Activated CD4-positive, CD25-positive, alpha-beta regulatory T cell (primary cell): ENCODE data around the gene VIPR2.
"Not testable (repeated sequence)": the region's sequence is repeated elsewhere in the genome, so short reads cannot be mapped to it uniquely, and the experiment has no call there.

Experiments used
- DNase-seq, 4 experiments: peaks; one replicate each; lab custom pipeline; 2025; lab: John Stamatoyannopoulos, UW

The VIPR2 gene, protein sequence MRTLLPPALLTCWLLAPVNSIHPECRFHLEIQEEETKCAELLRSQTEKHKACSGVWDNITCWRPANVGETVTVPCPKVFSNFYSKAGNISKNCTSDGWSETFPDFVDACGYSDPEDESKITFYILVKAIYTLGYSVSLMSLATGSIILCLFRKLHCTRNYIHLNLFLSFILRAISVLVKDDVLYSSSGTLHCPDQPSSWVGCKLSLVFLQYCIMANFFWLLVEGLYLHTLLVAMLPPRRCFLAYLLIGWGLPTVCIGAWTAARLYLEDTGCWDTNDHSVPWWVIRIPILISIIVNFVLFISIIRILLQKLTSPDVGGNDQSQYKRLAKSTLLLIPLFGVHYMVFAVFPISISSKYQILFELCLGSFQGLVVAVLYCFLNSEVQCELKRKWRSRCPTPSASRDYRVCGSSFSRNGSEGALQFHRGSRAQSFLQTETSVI

GRCh38 chr7:159144758-159145489 lies at the start of gene VIPR2:
Gene VIPR2, minus strand, starts transcription at chr7:159144867. Its CDS starts 96 bp downstream, at chr7:159144771.
- DNase-seq, result no peak

- no peak for DNase-seq
Observed at GRCh38 chr7:159193543-159194090, 49.0 kb upstream of the VIPR2 start.

- DNase-seq, result no peak
Observed at GRCh38 chr7:159192725-159193453, 48.2 kb upstream of the VIPR2 start.

DNA sequence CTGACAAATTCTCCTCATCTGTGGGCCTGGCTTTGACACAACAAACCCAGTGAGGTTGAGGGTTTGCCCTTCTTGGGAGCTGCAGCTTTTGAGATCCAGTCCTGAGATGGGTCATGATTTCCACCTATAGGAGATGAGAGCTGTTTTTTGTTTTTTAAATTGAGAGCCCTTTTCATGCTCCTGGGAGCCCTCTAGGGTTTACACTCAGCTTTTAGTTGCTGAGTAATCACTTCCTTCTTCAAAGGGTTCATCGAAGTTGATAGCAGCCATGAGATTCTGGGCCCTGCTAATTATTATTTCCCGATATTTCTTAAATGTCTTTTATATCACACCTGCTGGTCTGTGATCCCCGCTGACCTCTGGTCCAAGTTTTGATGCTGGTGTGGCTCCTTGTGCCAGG lies 47.3 kb upstream of the VIPR2 start:
- DNase-seq, result no peak

DNA sequence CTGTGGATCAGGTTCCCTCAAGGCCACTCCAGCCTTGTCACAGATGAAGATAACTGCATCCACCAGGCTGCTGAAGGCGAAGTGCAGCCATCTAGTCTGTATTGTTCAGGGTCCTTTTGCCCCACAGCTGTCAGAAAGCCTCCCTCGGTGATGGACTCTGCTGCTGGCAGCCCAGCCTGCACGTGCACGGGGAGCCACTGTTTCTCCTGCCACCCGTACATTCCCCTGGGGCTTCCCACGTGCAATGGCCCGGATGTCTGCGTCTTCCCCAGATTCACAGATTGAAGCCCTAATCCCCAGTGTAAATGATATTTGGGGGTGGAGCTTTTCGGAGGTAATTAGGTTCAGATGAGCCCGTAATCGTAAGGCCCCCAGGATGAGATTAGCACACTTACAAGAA lies 46.6 kb upstream of the VIPR2 start:
- DNase-seq, result no peak

DNA sequence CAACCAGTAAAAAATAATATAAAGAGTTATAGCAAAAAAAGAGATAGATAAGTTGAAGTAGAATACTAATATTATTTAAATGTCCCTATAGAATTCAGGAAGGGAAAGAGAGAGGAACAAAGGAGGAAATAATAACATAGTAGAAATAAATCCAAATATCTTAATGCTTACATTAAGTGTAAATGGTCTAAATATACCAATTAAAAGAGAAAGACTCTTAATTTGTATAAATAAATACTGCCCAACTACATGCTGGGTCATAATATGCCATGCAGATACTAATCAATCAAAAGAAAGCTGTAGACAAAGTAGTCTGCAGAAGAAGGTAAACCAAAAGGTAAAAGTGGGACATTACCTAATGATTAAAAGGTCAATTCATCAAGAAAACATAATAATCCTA lies 43.3 kb upstream of the VIPR2 start:
- no peak for DNase-seq

- no peak for DNase-seq
Observed at GRCh38 chr7:159179241-159179640, 34.6 kb upstream of the VIPR2 start.

DNA sequence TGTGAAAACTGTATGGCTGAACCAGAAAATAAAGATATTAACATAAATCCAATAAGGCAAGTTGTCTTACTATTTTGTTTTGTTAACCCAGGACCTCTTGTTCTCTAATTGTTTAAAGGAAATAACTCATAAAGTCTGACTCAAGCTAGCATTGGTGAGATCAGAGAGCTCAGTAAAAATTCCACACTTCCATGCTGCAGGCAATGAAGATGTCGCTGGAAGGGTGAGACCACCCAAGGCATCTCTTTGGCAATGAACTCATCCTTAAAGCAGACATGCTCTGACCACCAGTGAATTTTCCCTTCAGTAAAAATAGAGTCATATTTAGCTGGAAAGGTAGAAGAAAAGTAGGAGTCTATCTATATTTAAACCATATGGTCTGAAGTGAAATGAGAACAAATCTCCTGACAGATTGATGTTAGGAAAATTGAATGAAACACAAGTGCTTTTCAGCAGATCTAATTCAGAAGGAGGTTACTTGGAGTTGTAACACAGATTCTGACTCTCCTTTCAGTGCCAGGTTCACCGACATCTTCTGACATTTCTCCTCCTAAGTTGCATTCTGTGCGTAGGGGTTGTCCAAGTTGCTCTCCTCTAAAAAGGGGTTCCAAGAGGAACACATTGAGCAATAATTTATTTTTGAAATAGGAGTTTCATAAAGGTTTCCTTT lies 32.8 kb upstream of the VIPR2 start:
- no peak for DNase-seq

DNA sequence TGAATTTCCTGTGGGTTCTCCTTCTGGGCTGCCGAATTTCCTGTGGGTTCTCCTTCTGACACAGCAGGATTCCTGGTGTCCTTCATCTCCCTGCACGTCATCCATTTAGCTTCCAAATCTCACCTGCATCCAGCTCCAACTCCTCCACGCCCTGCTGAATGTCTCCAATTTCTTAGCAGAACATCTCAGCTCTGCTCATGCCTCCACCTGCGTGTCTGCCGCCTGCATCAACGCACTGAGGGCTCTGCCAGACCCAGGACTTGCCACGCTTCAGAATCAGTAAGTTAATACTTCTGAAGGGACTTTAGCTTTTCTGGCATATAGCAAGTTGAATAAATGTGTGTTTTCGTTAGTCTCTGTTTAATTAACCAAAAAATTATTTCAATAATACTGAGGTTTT lies 31.1 kb upstream of the VIPR2 start:
- no peak for DNase-seq

DNA sequence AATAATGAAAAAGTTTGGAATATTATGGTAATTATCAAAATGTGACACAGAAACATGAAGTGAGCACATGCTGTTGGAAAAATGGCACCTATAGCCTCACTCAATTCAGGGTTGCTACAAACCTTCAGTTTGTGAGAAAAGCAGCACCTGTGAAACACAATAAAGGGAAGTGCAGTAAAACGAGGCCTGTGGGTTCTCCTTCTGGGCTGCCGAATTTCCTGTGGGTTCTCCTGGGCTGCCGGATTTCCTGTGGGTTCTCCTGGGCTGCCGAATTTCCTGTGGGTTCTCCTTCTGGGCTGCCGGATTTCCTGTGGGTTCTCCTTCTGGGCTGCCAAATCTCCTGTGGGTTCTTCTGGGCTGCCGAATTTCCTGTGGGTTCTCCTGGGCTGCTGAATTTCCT lies 30.4 kb upstream of the VIPR2 start:
- not testable (repeated sequence) for DNase-seq

DNA sequence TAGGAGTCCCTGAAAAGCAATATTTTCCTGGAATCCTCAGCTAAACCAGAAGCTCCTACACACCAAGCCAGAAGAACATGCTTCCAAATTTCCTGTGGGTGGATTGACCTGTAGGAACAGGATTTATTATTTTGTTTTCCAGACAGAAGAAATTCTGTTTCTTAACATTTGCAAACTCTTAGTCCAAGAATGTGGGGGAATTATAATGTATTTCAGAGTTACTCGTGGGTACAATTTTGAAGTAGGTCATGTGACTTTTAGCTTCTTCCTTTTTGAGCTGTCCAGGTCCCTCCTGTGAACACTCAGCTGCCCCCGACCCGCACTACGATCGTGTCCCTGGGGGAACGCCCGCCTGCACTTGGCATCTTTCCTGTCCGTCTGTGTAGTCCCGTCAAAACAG lies 27.7 kb upstream of the VIPR2 start:
- DNase-seq, result no peak

GRCh38 chr7:159169391-159169790 lies 24.7 kb upstream of the VIPR2 start:
- DNase-seq, result no peak

GRCh38 chr7:159167139-159167538 lies 22.5 kb upstream of the VIPR2 start:
- DNase-seq, result no peak

GRCh38 chr7:159166530-159166929 lies 21.9 kb upstream of the VIPR2 start:
- DNase-seq, result no peak

DNA sequence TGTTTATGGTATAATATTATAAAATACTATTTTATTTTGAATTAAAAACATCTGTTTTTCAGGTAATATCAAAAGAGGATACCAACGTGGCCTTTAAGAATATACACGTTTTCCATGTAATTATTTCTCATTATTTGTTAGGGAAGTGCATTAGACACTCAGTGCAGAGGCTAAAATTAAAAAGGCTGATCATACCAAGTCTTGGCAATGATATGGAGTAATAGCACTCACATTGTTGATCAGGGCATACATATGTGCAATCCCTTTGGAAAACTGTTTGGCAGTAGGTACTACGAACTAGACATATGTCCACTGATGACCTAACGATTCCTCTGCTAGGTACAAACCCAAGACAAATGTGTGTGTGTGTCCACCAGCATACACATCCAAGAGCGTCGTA lies 20.7 kb upstream of the VIPR2 start:
- no peak for DNase-seq

GRCh38 chr7:159163703-159164301 lies 19.1 kb upstream of the VIPR2 start:
- not testable (repeated sequence) for DNase-seq

DNA sequence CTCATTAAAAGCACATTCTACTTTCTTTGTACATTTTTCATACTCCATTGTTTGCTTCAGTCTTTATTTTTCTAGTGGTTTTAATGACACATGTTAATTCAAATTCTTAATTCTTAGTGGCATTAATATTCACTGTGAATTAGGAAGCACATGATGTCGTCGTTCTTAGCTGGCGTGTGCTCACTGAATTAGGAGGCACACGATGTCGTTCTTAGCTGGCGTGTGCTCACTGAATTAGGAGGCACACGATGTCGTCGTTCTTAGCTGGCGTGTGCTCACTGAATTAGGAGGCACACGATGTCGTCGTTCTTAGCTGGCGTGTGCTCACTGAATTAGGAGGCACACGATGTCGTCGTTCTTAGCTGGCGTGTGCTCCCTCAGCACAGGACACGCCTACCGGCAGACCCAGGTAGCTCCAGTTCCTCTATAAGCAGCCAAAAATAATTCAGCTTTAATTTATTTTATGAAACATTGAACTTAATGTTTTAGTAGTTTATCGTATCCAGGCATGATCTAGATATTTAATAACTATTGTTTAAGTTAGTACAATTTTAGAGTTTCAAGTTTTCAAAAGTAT lies 17.5 kb upstream of the VIPR2 start:
- DNase-seq, result not testable (repeated sequence)

DNA sequence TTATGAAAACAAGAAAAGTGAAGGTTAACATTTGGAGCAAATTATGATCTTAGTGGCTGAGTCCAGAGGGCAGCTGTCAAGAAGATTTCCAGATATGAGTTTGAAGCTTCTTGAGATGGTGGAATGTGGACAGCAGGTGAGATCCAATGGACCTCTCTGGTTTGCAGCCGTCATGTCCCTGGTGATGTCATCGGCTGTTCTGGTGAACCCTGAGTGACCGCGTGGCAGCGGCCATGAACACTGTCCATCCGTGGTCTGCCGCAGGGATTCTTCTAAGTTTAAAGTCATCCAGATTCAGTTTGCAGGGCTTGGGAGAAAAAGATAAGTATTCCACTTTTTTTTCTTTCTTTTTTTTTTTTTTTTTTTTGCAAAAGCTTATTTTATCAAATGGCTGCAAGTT lies 15.8 kb upstream of the VIPR2 start:
- no peak for DNase-seq

- no peak for DNase-seq
Observed at GRCh38 chr7:159159731-159160130, 15.1 kb upstream of the VIPR2 start.

DNA sequence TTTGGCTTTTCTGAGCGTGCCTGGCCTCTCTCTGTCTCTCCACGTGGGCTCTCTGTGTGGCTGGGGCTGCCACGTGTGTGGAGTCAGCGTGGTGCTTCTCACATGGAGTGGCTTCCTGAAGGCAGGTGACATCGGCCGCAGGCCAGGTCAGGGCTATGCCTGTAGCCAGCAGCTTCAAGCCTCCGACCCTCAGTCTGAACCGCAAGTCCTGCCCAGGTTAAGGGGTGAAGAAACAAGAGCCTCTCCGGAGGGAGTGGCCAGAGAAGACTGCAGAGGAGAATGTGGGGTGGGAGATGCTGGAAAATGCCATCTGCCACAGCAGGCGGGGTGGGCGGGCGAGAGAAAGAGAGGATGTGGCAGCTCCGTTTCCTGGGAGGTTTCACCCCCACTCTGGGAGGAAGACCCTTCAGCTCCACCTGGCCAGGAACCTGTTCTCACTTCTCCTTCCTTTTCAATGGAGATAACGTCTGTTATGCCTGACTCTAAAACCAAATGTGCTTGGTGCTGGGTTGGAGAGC lies 14.3 kb upstream of the VIPR2 start:
- no peak for DNase-seq
